NCI-H82 (cell line): ENCODE measurements around the gene COMMD2.

Experiments used
- DNase-seq: peaks from one replicate; lab custom pipeline; 2025; lab: John Stamatoyannopoulos, UW

COMMD2 gene

DNA sequence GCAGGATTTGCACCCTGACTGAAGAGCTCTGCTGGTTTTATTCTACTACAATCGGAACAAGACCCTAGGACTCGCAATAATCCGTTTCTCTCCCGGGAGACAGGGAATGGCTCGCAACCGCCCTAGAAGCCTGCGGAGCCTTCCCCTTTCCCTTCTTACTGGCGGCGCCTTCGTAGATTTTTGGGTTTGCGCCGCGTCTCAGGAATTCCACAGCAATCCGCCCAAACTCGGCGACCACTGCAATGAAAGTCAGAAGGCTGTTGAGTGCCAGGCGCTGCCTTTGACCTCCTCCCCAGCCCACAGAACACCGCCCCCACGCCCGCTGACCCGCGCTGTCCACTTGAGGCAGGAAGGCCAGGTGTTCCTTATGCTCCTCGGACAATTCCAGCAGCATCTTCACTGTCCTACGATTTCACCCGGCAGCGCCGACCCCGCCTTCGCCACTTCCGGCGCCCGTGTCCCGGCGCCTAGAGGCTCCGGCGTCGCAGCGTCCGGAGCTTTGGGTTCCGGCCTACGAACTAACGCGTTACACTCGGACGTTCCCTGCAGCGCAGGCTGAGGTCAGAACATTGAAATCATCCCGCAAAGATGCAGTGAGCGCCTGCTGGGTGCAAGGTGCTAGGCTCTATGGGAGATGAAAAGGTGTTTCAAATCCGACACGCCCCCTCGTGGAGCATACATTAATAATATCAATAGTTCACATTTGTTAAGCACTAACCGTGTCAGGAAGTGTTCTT, at the start of gene COMMD2:
Gene COMMD2, minus strand, starts transcription at position 439 of the 737 bp plus-strand sequence. Its CDS starts 45 bp downstream, at position 394.
- peak; percentile 96 for DNase-seq

DNA sequence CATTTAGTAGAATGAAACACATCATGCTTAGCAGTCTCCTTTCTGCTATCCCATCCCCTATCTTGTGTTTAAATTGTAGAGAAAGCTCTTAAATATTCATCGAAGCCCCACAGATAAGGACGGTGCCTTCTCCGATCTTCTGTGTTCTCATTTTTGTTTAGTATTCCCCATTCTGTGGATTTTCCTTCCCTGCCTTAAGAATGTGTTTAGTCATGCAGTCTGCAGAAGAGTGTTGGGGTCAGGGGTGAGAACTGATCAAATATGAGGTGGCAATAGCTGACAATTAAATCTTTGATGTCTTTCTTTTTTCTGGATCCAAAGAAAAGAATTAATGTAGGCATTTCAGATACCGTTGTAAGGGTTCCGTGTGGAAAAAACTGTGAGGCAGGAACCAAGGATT, 49.4 kb upstream of the COMMD2 start:
- no peak for DNase-seq

DNA sequence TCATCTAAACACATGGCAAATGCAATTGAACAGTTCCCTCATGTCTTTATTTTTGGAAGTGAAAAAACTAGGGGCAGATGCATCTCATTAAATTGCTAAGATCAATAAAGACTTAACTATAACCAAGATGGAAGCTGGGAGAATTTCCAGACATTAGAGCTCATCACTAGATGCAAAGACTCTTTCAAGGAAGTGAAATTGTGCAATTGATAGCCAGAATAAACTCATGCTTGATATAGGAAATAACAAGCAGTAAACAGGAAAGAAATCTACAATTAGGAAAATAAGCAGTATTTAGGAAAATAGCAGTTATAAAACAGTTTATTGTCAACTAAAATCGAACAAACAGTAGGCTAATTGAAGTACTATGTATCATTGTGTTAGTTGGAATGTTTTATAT, 48.9 kb upstream of the COMMD2 start:
- DNase-seq: no peak

DNA sequence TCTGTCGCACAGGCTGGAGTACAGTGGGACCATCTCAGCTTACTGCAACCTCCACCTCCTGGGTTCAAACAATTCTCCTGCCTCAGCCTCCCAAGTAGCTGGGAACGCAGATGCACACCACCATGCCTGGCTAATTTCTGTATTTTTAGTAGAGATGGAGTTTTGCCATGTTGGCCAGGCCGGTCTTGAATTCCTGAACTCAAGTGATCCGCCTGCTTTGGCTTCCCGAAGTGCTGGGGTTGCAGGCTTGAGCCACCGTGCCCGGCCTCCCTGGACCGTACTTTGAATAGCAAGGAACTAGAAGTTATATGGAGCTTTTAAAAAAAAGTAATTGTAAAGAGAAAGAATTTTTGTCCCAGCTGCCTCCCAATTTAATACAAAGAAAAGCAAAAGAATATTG, 48.4 kb upstream of the COMMD2 start:
- no peak for DNase-seq

DNA sequence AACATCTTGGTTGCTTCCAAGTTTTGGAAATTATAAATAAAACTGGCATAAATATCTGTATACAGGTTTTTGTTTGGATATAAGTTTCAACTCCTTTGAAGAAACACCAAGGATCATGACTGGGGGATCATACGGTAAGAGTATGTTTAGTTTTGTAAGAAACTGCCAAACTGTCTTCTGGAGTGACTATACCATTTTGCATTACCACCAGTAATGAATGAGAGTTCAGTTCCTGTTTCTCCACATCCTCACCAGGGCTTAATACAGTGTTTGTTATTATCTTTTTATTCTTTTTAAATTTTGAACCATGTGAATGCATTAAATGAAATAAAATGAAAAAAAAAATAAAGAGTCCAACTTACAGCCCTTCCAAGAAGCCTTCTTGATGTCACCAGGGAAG, 43.7 kb upstream of the COMMD2 start:
- DNase-seq: no peak

DNA sequence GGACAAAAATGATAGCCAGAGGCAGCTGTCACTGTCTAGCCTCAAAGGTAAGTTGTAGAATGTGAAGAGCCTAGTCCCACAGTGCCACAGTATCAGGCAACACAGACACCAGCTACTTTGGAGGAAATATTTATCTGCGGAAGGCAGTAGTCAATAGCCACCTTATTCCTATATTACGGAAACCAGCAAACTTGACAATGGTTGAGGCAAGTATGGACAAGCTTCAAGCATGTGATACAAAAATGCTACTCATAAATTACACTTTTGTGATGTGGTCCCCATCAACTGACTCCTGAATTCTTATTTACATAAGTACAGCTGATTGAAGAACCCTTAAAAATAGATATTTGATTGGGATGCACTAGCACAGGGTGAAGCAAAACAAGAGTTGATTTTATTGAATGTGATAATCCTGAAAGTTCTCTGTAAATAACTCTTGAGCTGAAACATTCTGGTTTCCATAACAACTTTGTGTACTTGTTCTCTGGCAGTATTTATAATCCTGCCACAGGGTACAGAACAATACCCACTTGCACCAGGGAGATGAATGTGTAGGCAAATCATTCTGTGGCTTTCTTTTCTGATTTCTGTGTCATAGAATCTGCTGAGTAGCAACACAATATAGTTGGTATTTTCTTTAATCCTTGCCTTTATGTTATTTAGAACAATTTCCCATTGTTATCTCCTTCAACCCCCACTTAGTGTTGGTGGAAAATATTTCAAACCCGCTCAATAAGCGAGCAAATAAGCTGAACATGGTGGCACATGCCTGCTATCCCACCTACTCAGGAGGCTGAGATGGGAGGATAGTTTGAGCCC, 40.4 kb upstream of the COMMD2 start, which contains the start of gene ANKUB1:
Gene ANKUB1, minus strand, starts transcription at position 103 of the 819 bp plus-strand sequence. CDS start 188 bp downstream, outside the sequence.
- DNase-seq: no peak

DNA sequence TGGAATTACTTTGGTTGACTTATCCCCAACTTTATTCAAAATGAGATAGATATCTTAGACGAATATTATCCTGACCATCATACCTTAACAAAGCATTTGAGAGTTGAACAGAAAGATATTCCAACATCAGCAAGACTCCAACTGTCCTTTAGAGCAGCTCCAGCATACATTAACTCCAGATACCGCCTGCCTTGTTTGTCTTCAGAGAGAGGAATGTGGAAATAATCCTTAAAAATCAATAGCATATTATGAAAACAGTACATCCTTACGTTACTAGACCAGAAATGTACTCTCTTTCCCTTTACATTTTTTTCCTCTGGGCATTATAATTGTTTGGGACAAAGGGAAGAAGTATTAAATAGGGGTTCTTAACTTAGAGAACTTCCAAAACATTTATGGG, 38.4 kb upstream of the COMMD2 start:
- no peak for DNase-seq

DNA sequence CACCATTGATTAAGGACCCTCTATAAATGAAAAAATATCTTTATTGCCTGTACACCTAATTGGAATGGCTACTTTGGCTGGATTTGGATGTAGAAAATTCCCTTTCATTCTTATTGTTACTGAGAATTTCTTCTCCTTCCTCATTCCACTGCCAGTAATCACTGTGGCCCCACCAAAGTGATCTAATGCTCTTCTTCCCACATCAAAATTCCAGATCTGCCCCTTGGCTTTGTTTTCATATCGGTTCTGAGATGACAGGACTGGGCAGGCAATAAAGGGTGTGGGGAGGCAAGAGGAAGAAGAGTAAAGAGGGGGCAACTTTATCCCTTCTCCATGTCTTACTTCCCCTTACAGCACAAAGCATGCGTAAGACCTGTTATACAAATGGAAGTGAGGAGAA, 38.0 kb upstream of the COMMD2 start:
- DNase-seq: no peak

DNA sequence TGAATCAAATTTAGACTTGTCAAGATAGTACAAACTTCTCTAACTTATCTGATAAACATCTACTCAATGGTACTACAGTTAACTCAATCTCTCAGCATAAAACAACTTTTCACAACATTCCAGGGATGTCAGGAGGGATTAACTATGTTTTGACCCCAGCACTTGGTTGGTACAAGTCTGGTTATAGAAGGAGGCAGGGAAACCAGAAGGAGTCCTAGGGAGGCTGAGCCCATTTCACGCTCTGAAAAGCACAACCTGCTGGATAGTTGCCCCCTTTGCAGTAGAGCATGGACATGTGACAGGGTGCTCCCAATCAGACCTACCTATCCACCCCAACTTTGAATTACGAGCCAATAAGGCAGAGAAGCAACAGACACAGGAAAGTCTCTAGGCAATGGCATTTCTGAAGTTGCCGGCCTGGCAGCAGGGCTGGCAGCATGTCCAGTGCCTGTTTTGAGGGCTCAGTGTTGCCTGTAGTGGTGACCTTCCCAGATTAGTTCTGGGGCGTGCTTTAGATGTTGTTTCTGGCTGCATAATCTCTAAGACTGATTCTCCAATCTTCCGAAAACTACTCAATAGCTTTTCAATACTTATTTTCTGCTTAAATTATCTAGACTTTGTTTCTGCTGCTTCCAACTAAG, 31.9 kb upstream of the COMMD2 start:
- DNase-seq: no peak

DNA sequence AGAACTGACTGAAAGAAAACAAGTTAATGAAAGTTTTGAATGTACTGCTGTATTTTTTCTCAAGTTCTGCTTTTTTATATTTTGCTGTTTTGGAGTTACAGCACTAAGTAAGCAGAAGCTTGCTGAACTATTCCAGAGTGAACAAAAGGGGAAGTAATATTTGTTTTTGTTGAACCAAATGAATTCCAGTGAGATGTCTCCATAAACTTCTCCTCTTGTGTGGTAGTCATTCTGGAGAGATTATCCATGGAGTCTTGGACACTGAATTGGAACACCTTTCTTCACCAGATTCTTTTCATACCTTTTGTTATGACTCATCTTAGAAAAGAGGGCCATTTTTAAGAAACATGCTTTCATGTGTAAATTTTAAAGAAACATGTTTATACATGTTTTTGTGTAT, 31.3 kb upstream of the COMMD2 start:
- no peak for DNase-seq

DNA sequence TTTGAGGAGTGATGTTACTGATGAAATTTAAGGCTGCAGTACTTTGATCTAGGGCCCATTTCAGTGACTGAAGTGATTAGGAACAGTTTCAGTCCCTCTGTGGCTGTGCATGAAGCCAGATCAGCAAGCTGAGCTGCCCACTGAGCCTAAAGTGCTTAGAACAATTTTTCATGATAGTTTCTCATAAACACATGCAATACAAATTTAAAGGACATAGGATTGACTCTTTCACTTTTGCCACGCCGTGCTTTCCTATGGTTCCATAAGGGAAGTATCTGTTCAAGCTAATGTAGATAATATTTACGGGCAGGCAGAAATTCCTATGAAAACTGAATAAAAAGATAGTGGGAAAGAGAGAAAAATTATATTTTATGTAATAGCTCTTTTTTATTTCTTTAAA, 29.5 kb upstream of the COMMD2 start:
- DNase-seq: no peak

DNA sequence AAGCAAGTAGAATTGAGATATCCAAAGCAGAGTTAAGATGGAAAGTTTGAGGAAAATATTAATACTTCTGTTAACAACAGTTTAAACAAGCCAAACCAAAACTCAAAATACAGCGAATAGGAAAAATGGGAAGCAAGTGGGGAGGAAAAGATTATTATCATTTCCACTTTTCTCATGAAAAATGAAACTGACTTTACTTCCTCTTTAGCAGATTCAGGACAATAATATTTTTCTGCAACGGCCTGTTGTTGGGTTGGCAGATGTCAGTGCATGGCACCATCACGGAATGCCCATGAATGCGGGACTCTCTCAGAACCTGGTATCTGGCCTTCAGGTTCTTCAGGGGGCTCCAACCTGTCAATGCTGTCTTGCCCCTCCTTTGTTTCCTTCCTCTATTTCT, 28.9 kb upstream of the COMMD2 start:
- no peak for DNase-seq

DNA sequence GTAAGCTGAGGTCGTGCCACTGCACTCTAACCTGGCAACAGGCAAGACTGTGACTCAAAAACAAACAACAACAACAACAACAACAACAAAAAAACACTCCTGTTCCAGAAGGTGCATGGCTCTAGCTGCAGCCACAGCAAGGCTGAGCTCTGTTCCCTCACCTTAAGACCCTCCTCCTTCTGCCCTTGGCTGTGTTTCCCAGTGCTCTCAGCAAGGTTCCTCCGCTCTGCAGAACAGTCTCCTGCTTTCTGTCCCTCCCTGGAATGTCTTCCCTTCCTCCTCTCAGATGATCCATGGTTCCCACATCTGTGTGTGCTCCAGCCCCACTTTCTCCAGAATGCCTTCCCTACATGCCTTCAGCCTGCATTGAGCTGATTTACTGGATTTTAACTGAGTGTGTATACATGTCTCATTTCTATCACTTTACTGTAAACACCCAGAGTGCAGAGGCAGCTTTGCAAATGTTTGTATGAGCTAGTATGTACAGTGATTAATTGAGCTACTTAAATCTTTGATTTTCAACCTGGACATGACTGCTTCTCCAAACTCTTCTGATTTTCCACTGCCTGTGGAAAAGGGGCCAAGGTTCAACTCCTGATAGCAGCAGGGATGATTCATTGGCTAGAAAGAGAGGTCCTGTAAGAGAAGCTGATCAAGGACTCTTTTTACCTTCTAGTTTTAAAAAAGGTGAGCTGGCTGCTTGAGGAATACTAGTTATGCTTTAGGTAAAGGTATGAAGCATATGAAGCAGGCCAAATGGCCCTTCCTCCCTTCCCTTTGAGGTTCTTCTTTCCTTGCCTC, 25.3 kb upstream of the COMMD2 start:
- DNase-seq: no peak

DNA sequence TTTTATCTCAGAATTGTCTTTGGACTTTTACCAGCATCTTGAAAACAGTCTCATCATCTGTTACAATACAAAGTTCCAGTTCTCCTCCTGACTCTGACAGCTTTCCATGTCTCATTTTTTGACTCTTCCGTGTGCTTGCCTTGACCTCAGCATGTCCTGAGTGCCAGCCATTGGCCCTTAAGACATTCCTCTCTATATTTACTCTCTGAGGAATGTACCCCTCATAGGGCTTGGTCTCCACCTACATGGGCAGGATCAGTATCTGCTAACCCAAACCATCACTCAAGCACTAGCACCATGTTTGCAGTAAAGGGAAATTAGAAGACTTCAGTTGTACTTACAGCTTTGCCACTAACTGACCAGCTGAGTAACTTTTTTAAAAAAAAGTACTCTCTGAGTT, 23.9 kb upstream of the COMMD2 start:
- no peak for DNase-seq

DNA sequence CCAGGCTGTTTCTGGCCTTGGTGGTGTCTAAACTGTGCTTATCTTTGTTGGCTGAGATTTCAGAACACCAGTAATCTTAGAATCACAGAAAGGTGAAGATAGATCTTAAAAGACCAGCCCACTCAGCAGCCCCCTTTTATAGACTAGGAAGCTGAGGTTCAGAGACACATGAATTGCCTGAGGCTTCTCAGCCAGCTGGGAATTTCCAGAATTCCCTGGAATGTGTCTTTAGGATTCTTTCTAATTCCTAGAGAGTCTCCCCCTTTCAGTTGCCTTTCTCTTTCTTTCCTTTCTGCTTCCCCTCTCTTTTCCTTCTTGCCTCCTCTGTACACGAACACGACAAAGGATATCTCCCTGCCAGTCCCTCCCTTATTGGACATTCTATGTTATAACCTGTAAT, 20.6 kb upstream of the COMMD2 start:
- no peak for DNase-seq

DNA sequence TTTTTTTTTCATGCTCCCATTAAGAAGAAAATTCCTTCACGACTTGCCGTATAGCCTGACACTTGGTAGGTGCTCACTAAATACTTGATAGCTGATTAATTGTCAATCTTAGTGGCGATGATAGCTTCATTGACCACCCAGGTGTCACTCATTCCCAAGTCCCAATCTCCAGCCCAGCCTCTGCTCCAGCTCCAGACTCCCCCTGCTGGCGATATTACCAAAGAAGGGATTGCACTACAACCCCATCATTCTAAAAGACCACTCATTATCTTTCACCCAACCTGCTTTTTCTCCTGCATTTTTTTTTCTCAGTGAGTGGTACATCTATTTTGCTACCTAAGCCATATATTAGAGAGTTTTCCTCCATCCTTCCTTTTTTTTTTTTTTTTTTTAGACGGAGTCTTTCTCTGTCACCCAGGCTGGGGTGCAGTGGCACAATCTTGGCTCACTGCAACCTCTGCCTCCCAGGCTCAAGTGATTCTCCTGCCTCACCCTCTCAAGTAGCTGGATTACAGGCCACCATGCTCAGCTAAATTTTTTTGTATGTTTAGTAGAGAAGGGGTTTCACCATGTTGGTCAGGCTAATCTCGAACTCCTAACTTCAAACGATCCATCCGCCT, 19.5 kb upstream of the COMMD2 start:
- DNase-seq: peak; percentile 81

DNA sequence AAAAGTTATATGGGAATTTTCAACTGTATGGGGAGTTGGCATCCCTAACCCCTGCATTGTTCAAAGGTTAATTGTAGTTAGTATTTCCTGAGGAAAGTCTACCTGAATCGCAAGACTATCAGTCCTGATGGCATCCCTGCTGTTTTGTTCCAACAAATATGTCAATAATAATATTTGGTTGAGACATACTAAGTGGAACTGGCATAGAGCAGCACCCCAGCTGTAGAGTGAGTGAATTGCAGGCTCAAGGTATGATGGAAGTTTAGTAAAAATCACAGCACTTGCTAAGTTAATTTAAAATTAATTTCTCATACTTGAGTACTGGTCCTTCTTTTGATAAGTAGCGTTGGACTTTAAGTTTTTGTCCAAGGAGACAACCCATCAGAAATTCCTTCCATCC, 18.0 kb upstream of the COMMD2 start:
- DNase-seq: no peak

DNA sequence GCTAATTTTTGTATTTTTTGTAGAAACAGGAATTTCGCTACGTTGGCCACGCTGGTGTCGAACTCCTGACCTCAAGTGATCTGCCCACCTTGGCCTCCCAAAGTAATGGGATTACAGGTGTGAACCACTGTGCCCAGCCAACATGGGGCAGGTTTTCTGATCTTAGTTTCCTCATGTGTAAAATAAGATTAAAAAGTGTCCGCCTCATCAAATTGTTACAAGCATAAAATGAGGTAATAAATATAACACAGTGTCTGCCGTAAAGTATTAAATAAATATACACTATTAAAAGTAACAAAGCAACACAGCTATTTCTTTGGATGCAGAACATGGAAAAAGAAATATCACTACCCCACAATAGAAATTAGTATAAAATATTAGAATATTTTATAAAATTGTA, 16.4 kb upstream of the COMMD2 start:
- no peak for DNase-seq

DNA sequence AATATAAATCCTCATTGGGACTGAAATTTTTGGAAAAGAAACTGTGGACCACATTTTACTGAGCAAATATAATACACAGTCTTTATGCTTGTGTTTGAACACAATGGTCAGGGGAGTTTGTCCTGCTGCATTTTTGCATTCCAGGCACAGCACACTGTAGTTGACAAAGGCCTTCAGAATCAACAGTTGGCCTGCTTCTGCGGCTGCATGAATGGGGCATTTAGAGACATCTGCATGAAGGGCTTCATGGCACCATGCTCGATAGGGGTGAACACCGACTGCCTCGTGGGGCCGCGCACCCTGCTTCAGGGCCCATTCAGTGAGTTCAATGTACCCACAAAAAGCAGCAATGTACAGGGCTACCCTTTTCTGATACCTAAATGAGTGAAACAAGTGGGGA, 15.4 kb upstream of the COMMD2 start:
- DNase-seq: no peak

DNA sequence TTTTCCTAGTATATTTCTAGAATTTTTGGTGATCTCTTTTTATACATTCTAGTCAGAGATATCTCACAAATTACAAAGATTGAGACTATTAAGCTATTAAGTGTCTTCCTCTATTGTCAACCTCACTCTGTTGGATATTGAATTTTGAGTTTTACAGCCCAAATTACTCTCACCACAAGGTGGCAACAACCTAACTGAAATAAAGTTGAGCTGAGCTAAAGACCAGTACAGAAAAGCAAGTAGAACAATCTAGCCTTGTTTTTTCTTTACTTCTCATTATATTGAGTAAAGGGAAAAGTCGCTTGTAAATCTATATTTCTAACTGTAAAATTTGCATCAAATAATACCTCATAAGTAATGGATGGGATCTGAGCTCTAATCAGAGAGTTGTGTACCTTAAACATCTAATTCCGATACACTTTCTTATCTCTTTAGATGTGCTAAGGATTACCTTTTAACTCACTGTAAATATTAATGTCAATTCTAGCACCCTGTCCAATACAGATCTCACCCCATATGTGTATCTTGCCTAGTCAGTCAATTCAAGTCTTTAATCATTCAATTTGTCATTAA, 13.6 kb upstream of the COMMD2 start:
- DNase-seq: no peak

DNA sequence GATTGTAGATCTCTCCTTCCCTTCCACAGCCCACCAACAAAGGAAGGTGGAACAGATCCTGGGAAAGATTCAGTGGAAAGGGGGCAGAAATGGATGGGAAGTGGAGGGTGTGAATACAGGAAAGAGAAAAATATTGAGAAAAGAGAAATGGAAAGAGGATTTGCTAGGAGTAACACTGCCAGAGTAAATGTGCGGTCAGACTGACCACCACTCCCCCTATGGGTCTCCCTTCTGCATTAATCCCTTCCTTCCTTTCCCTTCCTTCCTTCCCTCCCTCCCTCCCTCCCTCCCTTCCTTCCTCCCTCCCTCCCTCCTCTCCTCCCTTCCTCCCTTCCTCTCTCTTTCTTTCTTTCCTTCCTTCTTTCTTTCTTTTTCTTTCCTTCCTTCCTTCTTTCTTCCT, 12.0 kb upstream of the COMMD2 start:
- no peak for DNase-seq
